GM21737 (cell line): Measurements from ENCODE around the gene ATG7.
"Not testable (repeated sequence)": the region's sequence is repeated elsewhere in the genome, so short reads cannot be mapped to it uniquely, and the experiment has no call there.

Source experiments
- ATAC-seq: cut with Tn5 transposase; IDR thresholded peaks from one replicate; pipeline ENCODE4 v1.9.1; 2021; ENCODE audit warnings: mild to moderate bottlenecking, moderate library complexity; ENCODE audit not compliant: unreplicated experiment

ATG7 gene

DNA sequence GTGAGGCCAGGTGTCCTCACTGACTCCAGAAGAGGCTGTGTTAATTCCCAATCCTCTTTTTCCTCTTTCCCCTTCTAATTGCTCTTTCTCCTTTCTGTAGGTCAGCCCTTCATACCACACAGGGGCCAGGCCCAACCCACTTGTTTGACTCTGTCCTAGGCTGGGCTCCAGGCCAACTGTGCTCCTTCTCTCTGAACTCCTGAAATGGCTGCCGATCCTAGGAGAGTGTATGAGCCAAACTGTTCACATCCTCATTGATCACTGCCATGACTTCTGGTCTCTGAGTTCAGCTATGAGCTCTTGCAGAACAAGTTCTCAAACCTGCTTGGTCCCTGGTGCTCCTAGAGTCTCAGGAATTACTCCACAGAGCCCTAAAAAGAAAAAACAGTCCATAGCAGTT, 226.4 kb downstream of the ATG7 start:
- no peak for ATAC-seq

DNA sequence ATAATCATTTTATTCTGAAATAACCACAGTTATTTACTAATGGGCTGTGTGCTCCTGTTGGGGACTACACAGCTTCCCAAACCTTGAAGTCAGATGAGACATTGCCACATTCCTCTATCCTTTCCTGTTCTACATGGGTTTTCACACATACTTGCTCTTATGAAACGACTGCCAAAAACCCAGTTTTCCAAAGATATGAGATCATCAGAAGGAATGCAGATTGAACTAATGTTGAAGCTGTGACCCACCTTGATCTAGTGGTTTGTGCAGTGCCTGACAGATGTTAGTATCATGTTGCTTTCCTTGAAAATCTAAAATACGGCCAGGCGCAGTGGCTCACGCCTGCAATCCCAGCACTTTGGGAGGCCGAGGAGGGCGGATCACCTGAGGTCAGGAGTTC, 226.9 kb downstream of the ATG7 start:
- ATAC-seq, result no peak

DNA sequence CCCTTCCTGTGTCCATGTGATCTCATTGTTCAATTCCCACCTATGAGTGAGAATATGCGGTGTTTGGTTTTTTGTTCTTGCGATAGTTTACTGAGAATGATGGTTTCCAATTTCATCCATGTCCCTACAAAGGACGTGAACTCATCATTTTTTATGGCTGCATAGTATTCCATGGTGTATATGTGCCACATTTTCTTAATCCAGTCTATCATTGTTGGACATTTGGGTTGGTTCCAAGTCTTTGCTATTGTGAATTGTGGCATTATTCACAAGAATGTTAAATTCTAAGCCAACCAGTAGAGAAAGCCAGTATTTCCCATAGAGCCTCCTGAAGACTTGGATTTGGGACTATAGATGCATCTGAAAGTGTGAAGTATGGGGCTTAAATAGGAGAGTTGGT, 230.2 kb downstream of the ATG7 start:
- not testable (repeated sequence) for ATAC-seq

- ATAC-seq, result no peak
These were observed 235.5 kb downstream of the ATG7 start for GRCh38 chr3:11507719-11508118.

- no peak for ATAC-seq
These were observed 236.4 kb downstream of the ATG7 start for GRCh38 chr3:11508346-11509172.

- no peak for ATAC-seq
These were observed 237.2 kb downstream of the ATG7 start for GRCh38 chr3:11509173-11510000.

DNA sequence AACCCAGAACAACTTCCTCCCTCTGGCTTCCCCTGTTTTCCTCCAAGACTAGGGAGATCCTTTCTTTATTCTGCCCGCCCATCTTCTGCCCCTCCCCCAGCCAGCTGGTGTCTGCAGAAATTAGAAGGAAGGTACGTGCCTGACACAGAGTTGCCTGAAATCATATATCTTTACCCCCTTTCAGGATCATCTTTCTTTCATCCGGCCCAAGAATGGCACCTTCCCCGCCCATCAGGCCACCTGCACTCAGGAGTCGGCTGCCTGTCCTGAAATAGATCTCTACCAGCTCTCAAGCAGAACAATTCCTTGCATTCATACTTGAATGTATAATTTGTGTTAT, 237.8 kb downstream of the ATG7 start:
- no peak for ATAC-seq

GRCh38 chr3:11510356-11510755, 238.2 kb downstream of the ATG7 start:
- ATAC-seq, result no peak

DNA sequence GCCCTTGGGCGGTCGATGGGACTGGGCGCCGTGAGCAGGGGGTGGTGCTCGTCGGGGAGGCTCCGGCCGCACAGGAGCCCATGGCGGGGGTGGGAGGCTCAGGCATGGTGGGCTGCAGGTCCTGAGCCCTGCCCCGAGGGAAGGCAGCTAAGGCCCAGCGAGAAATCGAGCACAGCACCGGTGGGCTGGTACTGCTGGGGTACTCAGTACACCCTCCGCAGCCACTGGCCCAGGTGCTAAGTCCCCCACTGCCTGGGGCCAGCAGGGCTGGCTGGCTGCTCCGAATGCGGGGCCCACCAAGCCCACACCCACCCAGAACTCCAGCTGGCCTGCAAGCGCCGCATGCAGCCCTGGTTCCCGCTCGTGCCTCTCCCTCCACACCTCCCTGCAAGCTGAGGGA, 239.4 kb downstream of the ATG7 start:
- ATAC-seq, result not testable (repeated sequence)

GRCh38 chr3:11513125-11513816, 241.1 kb downstream of the ATG7 start:
- ATAC-seq, result not testable (repeated sequence)

DNA sequence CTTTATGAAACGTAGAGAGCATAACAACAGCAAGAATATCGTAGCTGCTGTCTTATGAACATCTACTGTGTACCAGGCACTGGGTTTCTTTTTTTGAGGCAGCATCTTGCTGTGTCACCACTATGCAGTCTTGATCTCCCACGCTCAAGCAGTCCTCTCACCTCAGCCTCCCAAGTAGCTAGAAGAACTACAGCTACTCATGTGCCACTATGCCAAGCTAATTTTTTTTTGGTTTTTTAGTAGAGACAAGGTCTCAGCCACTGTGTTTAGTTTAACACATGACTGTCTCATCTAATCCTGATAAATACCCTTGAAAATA, 241.6 kb downstream of the ATG7 start:
- no peak for ATAC-seq

DNA sequence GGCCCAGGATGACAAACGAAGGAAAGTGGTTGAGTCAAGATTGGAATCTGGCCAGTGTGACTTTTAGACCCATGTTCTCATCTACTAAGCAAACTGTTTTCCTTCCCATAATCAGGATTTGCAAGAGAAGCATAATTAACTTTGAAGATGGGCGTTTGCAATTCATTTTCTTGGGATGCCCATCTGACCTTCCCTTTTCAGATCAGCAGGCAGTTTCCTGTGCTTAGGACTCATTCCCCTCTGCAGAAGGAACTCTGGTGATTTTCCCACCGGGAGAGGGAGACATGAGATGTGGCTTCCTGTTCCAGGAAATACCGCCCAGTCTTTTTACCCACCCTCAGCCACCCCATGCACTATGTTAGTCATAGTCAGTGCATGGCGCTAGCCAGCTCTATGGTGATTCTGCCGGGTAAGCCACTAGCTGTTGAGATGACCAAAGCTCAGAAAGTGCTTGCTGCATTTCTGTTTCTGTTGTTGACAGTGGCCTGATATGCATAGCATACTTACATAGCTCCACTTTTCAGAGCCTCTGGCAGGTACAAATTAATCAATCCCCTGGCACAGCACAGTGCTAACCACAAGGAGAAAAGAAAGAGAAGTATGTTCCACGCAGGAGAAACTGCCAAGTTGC, 242.1 kb downstream of the ATG7 start:
- ATAC-seq, result no peak

GRCh38 chr3:11517601-11518000, 245.4 kb downstream of the ATG7 start:
- ATAC-seq, result no peak

DNA sequence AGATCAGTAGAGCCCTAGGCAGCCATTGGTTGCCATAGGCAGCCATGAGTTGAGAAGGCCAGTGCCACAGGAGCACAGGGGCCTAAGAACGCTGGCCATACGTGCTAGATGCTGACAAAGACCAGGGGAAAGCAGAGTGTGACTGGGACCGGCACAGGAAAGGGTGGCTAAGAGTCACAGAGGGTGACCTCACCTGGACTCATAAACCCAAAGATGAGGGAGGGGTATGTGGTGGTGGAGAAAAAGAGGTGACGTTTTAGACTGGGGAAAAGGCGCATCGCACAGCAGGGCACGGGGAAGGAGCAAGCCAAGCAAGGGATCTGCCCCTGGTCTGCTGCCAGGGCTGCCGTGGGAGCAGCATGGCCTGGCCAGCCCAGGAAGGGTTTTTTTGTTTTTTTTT, 249.0 kb downstream of the ATG7 start:
- ATAC-seq, result no peak

DNA sequence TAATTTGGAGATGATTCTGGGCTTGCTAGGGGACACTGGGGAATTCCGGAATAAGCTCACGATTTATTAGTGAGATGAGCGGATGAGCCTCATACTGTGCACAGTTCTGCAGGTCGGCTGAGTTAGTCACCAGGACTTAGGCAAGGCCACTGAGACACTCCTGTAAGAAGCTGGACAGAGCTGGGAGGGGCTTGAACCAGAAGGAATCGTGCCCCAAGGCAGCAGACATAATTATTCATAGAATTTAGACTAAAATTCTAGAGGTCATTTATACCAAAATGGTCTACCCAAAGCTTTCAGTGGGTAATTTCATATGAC, 250.2 kb downstream of the ATG7 start:
- no peak for ATAC-seq

- no peak for ATAC-seq
These were observed 250.9 kb downstream of the ATG7 start for GRCh38 chr3:11522953-11523571.

- ATAC-seq, result no peak
These were observed 251.4 kb downstream of the ATG7 start for GRCh38 chr3:11523572-11524101.

GRCh38 chr3:11526121-11526520, 253.9 kb downstream of the ATG7 start:
- ATAC-seq, result not testable (repeated sequence)

DNA sequence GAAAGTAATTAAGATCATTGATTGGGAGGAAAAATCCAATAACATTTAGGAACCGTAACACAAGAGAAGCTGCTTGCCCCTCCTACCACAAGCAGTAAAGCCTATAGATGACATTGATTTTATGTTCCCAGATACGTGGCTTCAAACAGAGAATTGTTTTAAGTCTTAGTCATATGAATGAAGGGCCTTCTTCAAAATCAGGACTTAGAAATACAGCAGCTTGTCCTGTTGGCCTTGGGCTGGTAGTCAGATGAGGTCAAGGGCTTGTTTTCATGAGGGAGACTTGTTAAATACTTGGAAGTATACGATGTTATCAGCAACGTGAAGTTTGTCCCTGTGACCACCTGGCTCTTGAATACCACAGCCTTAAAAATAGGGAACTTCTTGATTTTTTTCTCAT, 257.1 kb downstream of the ATG7 start:
- no peak for ATAC-seq

GRCh38 chr3:11530153-11530721, 258.0 kb downstream of the ATG7 start:
- ATAC-seq, result no peak
